CD4-positive, alpha-beta T cell treated with Interferon gamma for 1 hour (primary cell): ENCODE results near the gene TEX13B.
A peak's percentile ranks its signal among the peaks of the same experiment; 100 is the strongest.
"Not testable (repeated sequence)": the region's sequence is repeated elsewhere in the genome, so short reads cannot be mapped to it uniquely, and the experiment has no call there.

Source experiments
- DNase-seq: peaks from one replicate; pipeline ENCODE4 v3.0.0-alpha.2; 2020

The TEX13B gene

GRCh38 chrX:107982356-107982755, at the start of gene TEX13B:
TSS of gene TEX13B (minus strand) at chrX:107982370. CDS start at chrX:107982127, 243 bp downstream.
- no peak for DNase-seq

GRCh38 chrX:108029928-108030711, 48.0 kb upstream of the TEX13B start:
- no peak for DNase-seq

GRCh38 chrX:108028854-108029253, 46.7 kb upstream of the TEX13B start:
- no peak for DNase-seq

GRCh38 chrX:108025954-108026600, 43.9 kb upstream of the TEX13B start:
- DNase-seq = no peak

- no peak for DNase-seq
These were observed 43.2 kb upstream of the TEX13B start for GRCh38 chrX:108025376-108025775.

- no peak for DNase-seq
These were observed 40.4 kb upstream of the TEX13B start for GRCh38 chrX:108022491-108023089.

- no peak for DNase-seq
These were observed 38.5 kb upstream of the TEX13B start for GRCh38 chrX:108020631-108021030.

- no peak for DNase-seq
These were observed 37.3 kb upstream of the TEX13B start for GRCh38 chrX:108019382-108019875.

GRCh38 chrX:108018656-108019381, 36.6 kb upstream of the TEX13B start:
- peak; percentile 20 for DNase-seq

- DNase-seq = peak; percentile 20
These were observed 19.1 kb upstream of the TEX13B start for GRCh38 chrX:108001218-108001814.

- DNase-seq = no peak
These were observed 18.6 kb upstream of the TEX13B start for GRCh38 chrX:108000751-108001150.

- DNase-seq = no peak
These were observed 14.0 kb upstream of the TEX13B start for GRCh38 chrX:107996124-107996523.

- no peak for DNase-seq
These were observed 2.9 kb upstream of the TEX13B start for GRCh38 chrX:107985033-107985432.

GRCh38 chrX:107979534-107979933, 2.6 kb downstream of the TEX13B start:
- no peak for DNase-seq

GRCh38 chrX:107978707-107979307, 3.4 kb downstream of the TEX13B start:
- no peak for DNase-seq

- no peak for DNase-seq
These were observed 4.1 kb downstream of the TEX13B start for GRCh38 chrX:107978071-107978470.

- no peak for DNase-seq
These were observed 10.5 kb downstream of the TEX13B start for GRCh38 chrX:107971636-107972035.

GRCh38 chrX:107970073-107970472, 12.1 kb downstream of the TEX13B start:
- no peak for DNase-seq

- no peak for DNase-seq
These were observed 13.5 kb downstream of the TEX13B start for GRCh38 chrX:107968623-107969022.

GRCh38 chrX:107955337-107955736, 26.8 kb downstream of the TEX13B start:
- not testable (repeated sequence) for DNase-seq

- DNase-seq = no peak
These were observed 42.1 kb downstream of the TEX13B start for GRCh38 chrX:107940095-107940494.

- DNase-seq = no peak
These were observed 45.8 kb downstream of the TEX13B start for GRCh38 chrX:107936434-107936730.
